CD4-positive, alpha-beta T cell treated with Interleukin-21 for 1 hour (primary cell): Measurements from ENCODE around the gene DDX25.

Source experiments
- DNase-seq: peaks from one replicate; pipeline ENCODE4 v3.0.0-alpha.2; 2020

The DDX25 gene

DNA sequence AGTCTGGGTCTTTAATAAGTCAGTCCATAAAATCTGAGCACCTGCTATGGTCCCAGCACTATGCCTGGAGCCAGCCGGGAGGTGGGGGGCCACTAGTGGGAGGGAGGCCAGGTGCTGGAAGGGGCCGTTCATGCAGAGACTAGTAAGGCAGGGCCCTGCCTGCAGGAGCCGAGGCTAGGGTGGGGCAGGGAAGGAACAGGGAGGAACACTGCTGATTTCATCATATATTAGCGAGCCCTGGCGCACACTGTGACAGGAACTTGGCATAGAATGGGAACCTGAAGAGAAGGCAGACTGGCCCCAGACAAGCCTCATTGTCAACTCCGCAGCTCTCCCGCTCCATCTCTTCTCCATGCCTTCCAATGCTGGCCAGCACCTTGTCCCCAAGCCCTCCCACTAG, 48.7 kb downstream of the DDX25 start:
- no peak for DNase-seq

GRCh38 chr11:125953401-125953935, 49.2 kb downstream of the DDX25 start:
- DNase-seq, result no peak

- no peak for DNase-seq
Measured at GRCh38 chr11:125954123-125954944, 50.0 kb downstream of the DDX25 start.

DNA sequence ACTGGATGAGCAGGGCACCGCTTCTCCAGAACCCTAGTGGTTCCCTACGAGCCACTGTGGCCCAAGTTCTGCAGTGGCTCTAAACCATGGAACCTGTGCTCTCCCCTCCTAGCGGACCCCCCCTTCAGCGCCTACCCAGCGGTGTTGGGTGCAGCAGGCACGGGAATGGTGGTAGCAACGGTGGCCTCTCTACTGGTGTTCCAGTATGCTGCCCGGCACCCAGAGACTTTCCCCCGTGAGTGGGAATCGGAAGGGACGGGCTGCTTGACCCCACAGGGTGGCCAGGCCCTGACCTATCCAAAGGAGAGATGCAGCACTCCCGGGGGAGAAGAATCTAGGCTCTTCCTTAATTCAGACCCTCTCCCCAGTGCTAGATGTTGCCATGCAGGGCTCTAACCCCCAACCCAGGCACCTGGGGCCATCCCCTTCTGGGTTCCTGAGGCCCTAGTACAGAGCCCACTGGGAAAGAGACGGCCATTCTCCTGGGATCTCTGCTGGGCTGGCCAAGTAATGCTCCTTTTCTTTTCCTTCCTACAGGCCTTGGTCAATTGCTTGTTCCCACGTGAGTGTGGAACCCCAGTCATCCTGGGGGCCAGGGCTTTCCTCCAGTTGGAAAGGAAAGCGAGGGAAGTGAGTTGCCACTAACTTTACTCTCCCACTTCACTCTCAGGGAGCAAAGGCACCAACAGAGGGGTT, 50.8 kb downstream of the DDX25 start:
- DNase-seq, result no peak

DNA sequence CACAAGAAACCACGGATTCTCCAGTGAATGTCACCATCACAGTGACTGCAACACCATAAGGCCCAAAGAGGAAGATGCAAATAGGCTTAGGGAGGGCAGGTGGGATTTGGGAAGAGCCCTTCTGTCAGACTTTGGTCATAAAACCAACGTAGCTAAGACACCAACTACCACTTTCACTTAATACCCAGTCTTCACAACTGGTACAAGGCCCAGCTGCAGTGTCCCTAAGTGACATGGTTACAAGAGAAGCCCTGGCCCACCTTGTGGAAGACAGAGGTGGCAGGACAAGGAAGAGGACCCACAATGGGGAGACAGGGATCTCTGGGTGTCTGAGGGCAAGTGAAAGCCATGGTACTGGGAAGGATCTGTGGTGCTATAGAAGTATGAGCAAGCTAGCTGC, 51.5 kb downstream of the DDX25 start:
- no peak for DNase-seq

DNA sequence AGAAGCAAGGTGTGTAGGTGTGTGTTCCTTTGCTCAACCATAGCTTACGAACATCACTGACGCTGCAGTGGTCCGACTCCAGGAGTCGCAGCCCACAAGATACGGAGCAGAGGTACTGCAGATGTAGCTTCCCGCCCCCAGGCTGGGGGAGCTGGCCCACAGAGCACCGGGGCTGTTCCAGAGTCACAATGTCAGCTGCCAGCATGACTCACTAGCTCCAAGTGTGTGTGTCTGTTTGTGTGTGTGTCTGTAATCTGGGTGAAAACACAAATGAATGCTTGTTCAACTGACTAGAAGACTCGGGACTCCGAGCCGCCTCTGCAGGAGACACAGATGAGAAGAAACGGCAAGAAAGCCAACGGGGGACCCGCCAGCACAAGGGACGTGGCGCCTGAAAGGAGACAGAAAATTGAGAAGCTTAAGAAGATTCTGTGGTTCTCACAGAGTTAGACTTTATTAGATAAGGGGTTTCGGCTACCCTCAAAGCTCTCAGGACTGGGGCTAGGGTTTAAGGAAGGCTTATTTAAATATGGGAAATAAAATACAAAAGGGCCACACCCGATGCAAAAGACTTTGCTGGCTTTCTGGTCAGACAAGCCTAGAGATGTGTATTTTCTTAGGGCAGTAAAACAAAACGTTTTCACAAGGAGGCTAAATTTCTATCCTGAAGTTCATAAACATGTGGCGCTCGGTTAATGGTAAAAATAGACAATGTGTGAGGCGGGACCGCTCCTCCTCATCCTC, 52.3 kb downstream of the DDX25 start:
- DNase-seq, result no peak

DNA sequence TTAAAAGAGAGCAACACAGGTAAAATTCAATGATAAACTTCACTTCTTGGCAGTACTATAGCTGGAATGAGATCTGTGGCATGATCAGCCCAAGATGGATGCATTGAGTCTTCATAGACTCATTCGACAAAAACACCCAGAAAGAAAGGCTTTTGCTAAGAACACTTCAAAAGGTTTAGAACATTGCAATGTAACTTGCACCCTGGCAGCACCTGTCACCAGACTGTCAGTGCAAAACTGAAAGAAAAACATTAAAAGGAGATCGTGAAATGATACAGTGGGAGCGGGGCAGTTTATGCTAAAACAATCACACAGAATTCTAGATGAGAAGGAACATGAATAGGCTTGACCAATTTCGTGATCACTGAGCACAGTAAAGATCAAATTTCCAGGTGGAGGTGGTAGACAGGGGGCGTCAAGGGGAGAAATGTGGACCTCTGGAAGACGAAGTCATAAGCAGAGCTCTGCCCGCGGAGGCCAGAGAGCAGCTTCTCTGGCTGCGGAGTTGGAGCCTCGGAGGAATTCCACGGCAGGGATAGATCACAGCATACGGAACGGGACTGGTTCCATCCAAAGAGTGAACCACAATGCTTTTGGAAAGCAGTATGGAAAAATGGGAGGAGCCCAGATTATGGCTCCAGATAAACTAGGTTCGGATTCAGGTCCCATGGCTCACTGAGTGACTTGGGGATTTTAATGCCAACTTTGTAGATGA, 53.5 kb downstream of the DDX25 start:
- DNase-seq, result no peak

- no peak for DNase-seq
Measured at GRCh38 chr11:125958872-125959400, 54.6 kb downstream of the DDX25 start.

- DNase-seq, result no peak
Measured at GRCh38 chr11:125959511-125959910, 55.2 kb downstream of the DDX25 start.

- DNase-seq, result no peak
Measured at GRCh38 chr11:125959931-125960330, 55.6 kb downstream of the DDX25 start.

GRCh38 chr11:125960771-125961170, 56.5 kb downstream of the DDX25 start:
- no peak for DNase-seq

GRCh38 chr11:125967515-125967914, 63.2 kb downstream of the DDX25 start:
- no peak for DNase-seq

DNA sequence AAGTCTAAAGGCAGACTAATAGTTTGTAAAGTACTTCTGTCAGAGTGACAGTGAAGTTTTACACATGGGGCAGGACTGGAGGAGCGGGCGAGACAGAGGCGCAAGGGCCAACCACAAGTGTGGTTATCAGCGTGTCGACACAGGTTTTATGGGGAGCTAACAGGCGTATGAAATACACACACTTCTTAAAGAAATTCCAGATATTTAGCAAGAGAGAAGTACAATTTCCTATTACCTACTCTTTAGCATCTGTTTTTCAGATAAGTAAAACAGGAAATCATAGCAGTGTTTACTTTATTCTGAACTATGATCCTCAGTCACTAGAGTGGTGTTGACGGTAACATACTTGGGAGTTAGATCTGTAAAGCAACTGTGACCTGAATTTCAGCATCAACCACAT, 64.0 kb downstream of the DDX25 start:
- DNase-seq, result no peak

DNA sequence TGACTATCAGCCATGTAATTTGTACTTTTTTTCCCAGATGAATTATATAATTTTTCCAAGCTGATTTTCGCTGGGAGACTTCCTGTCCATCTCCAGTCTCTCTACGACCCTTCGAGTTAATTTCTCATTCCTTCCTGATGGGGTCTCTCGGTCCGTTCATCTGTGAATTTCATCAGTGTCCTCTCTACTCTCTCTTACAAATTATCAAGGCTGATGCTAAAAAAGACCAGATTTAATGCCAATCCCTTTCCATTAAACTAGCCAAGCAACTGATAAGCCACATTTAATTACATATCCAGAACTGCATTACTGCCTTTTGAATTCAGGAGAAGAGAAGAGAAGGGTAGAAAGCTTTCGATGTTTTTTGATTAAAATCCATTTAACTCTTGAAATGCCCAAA, 67.3 kb downstream of the DDX25 start:
- no peak for DNase-seq

DNA sequence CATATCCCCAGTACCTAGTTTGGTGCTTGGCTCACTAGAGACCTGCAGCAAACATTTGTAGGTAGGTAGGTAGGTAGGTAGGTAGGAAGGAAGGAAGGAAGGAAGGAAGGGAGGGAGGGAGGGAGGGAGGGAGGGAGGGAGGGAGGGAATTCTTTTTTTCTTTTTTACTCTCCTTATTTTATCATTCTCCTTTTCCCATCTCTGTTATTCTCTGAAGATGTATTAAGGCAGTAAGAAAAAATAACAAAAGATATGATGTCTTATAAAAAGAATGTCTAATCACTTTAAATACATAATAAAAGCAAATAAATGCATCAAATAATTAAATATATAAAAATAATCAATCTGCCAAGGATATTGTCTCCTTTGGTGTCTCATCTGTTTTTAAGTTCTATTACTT, 70.0 kb downstream of the DDX25 start:
- DNase-seq, result no peak

- DNase-seq, result no peak
Measured at GRCh38 chr11:125975634-125976033, 71.3 kb downstream of the DDX25 start.

- DNase-seq, result no peak
Measured at GRCh38 chr11:125976156-125976555, 71.8 kb downstream of the DDX25 start.

DNA sequence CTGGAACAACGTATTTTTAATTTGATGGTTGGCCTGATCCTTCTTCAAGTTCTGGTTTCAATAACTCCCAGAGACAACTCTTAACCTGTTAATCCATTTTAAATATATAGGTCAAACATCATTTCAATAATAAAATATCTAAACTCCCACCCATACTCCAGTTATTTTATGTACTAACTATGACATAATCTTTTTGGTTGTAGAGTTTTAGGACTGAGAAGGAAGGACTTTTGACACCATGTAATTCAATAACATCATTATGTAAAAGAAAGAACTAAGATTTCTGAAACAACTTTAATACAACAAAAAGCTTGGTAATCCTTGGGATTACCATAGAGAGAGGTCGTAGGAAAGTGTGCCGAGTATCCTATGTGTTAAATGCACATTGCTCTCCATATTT, 73.0 kb downstream of the DDX25 start:
- no peak for DNase-seq

DNA sequence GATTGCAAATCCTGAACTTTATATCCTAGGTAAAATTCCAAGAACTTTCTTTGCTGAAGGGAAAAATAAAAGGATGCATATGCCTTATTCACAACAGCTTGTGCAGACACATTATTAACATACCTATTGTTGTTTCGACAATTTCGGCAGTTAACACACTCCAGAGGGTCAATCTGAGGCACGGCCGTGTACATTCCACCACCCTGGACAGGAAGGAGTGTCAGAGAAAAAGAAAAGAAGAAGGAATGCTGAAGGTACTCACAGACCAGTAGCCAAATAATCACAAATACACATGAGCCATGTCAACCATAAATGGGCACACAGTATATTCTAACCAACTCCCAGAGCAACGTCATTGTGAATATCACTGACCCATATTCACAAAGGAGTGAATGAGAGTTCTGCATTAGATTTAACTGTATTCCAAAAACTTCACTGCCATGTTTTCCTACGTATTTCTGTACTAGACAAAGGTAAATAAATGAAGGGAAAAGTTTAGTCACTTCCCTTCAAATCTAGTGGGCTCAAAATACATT, 73.9 kb downstream of the DDX25 start:
- no peak for DNase-seq
